ENCODE data around the gene COL26A1. TPM values are rescaled to one million over a fixed set of nuclear protein-coding genes. Genes with fewer than 3 reads are reported as not detected.
"Not testable (repeated sequence)": the region's sequence is repeated elsewhere in the genome, so short reads cannot be mapped to it uniquely, and the experiment has no call there.

The COL26A1 gene
- total RNA-seq, 2 experiments from 2014 or later: not detected

- DNase-seq (no peak), ATAC-seq (no peak)
- POLR2A ChIA-PET: no interaction called here
- Mint-ChIP-seq H3K9me3 (no peaks in the 10 kb centered on the region), H3K27me3 (no peaks in the 10 kb centered on the region), H3K4me1 (ENCODE audit: low read depth) (no peaks in the 10 kb centered on the region), H3K27ac (no peak overlapping the region), H3K36me3 (ENCODE audit: low read depth) (no peaks in the 10 kb centered on the region), H3K4me3 (no peak overlapping the region)
- no peak for TF ChIP-seq CTCF (IDR thresholded peaks at IDR 0.05)
- intact Hi-C loops (cut with micrococcal nuclease): no loop called here
- CTCF ChIA-PET: interaction anchor here (0.6 kb wide), 1 partner anchor 15 kb away, joined by 3 read pairs; no protein-coding TSS in a partner anchor
These were observed 194.7 kb downstream of the COL26A1 start for GRCh38 chr7:101557421-101557820.

DNA sequence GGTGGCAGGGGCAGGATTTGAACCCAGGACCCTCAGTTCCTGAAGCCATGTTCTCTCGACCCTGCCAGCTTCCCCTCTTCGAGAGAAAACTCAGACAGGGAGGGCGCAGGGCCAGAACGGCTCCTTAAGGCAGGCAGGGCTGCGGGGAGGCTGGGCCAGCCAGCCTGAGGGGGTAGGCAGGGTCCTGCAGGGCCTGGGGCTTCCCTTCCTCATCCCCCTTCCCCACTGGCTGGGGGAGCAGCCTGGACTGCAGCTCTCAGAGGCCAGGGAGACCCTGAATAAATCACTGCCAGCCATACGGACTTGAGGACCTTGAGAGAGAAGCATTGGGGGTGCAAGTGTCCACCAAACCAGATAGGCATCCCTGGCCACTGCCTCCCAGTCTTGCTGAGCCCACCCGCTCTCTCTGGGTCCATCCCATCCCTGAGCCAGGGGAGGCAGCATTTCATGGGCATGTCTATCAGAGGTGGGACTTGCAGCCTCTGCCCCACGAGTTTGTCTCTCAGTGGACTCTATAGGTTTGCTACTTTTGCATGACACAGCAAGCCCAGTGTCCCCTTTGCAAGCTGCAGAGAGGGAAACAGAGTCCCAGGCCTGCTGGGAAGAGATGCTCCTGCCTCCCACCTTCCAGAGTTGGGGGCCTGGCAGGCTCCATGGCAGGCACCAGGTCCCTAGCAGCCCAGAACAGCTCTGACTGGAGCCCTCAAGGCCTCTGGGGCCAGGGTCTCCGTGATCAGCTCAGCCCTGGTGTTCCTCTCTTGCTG lies 195.5 kb downstream of the COL26A1 start:
- H3K27me3 Mint-ChIP-seq: no peaks in the 10 kb centered on the region
- ChIA-PET CTCF (interaction anchor here (0.6 kb wide), 1 partner anchor 14 kb away, joined by 3 read pairs; no protein-coding TSS in a partner anchor), POLR2A (no interaction called here)
- no peak for ATAC-seq
- intact Hi-C loops (cut with micrococcal nuclease): no loop called here
- no peaks in the 10 kb centered on the region for H3K9me3 Mint-ChIP-seq
- no peaks in the 10 kb centered on the region for H3K36me3 Mint-ChIP-seq (ENCODE audit: low read depth)
- no peaks in the 10 kb centered on the region for H3K4me1 Mint-ChIP-seq (ENCODE audit: low read depth)
- H3K4me3 Mint-ChIP-seq: no peak overlapping the region
- TF ChIP-seq CTCF (IDR thresholded peaks at IDR 0.05): no peak
- H3K27ac Mint-ChIP-seq: no peak overlapping the region
- no peak for DNase-seq

DNA sequence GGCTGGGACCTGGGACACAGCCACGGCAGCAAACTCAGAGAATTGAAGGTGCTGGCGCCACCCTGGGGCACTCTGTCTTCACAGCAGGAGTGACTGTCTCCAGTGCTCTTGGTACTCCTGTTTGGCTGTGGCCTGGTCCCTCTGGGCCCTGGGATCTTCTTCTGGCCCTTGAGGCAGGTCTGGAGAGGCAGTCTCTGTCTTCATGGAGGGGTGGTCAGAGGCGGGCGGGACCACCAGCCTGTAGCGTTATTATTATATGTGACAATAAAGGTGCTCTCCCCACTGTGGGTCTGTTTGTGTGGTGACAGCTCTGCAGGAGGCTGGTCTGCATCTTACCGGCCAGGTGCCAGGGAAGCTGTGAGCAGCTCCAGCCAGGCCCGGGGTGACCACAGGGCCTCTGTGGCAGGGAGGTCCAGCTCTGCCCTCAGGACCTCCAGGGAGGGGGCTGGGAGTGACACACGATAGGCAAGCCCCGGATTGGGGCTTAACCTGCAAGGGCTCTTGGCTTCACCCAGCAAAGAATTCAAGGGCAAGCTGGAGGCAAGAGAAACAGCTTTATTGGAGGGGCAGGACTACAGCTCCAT lies 196.2 kb downstream of the COL26A1 start:
- ChIA-PET CTCF (no interaction called here), POLR2A (interaction anchor here (0.6 kb wide), 2 partner anchors 44 to 882 kb away, joined by 3 read pairs; no protein-coding TSS in a partner anchor)
- Mint-ChIP-seq H3K36me3 (ENCODE audit: low read depth) (no peaks in the 10 kb centered on the region), H3K4me1 (ENCODE audit: low read depth) (no peaks in the 10 kb centered on the region), H3K4me3 (no peak overlapping the region), H3K27ac (no peak overlapping the region), H3K9me3 (no peaks in the 10 kb centered on the region), H3K27me3 (no peaks in the 10 kb centered on the region)
- TF ChIP-seq CTCF (IDR thresholded peaks at IDR 0.05): no peak
- DNase-seq (no peak), ATAC-seq (no peak)
- intact Hi-C loops (cut with micrococcal nuclease): no loop called here

GRCh38 chr7:101559586-101559985 lies 196.9 kb downstream of the COL26A1 start:
- no peaks in the 10 kb centered on the region for H3K27me3 Mint-ChIP-seq
- ChIA-PET POLR2A (interaction anchor here (0.6 kb wide), 2 partner anchors 44 to 881 kb away, joined by 3 read pairs; no protein-coding TSS in a partner anchor), CTCF (interaction anchor here (0.6 kb wide), 1 partner anchor 19 kb away, joined by 3 read pairs; no protein-coding TSS in a partner anchor)
- H3K27ac Mint-ChIP-seq: no peak overlapping the region
- no peak for TF ChIP-seq CTCF (IDR thresholded peaks at IDR 0.05)
- ATAC-seq (no peak), DNase-seq (no peak)
- no peak overlapping the region for H3K4me3 Mint-ChIP-seq
- intact Hi-C loops (cut with micrococcal nuclease): no loop called here
- H3K36me3 Mint-ChIP-seq (ENCODE audit: low read depth): no peaks in the 10 kb centered on the region
- no peaks in the 10 kb centered on the region for H3K9me3 Mint-ChIP-seq
- H3K4me1 Mint-ChIP-seq (ENCODE audit: low read depth): no peaks in the 10 kb centered on the region

- H3K36me3 Mint-ChIP-seq (ENCODE audit: low read depth); H3K27ac Mint-ChIP-seq; CTCF ChIA-PET; H3K4me3 Mint-ChIP-seq; H3K27me3 Mint-ChIP-seq; DNase-seq; intact Hi-C loops (cut with micrococcal nuclease); H3K9me3 Mint-ChIP-seq; H3K4me1 Mint-ChIP-seq (ENCODE audit: low read depth); POLR2A ChIA-PET; ATAC-seq: not testable (repeated sequence)
These were observed 197.3 kb downstream of the COL26A1 start for GRCh38 chr7:101560021-101560420.

Measured in activated CD8-positive, alpha-beta T cell treated with anti-CD3 and anti-CD28 coated beads for 36 hours (primary cell).